H9 (cell line): ENCODE measurements around the gene RPS8. TPM values are rescaled to one million over a fixed set of nuclear protein-coding genes. Genes with fewer than 3 reads are reported as not detected.

Experiments
- DNase-seq: peaks from one replicate; pipeline ENCODE4 v3.0.0-alpha.2; 2017
- H2AFZ ChIP-seq: one replicate; pipeline ENCODE4 v1.6.1; 2013; ENCODE audit warnings: mild to moderate bottlenecking, low read length, control low read depth, moderate library complexity
- H2AK5ac ChIP-seq: 2 replicates; pipeline ENCODE4 v1.6.1; 2013; ENCODE audit warnings: low read length, control low read depth, mixed read lengths; ENCODE audit not compliant: insufficient read length
- H2BK120ac ChIP-seq: one replicate; pipeline ENCODE4 v1.6.1; 2013; ENCODE audit warnings: low read depth, mild to moderate bottlenecking, low read length, control low read depth, inconsistent platforms; ENCODE audit not compliant: poor library complexity, severe bottlenecking
- H2BK12ac ChIP-seq: 2 replicates; pipeline ENCODE4 v1.6.1; 2013; ENCODE audit warnings: low read length, control low read depth, mixed read lengths, low read depth; ENCODE audit not compliant: insufficient read length
- H2BK15ac ChIP-seq: 2 replicates; pipeline ENCODE4 v1.6.1; 2013; ENCODE audit warnings: low read depth, low read length, control low read depth
- H2BK20ac ChIP-seq: one replicate; pipeline ENCODE4 v1.6.1; 2013; ENCODE audit warnings: low read depth, mild to moderate bottlenecking, low read length, control low read depth, inconsistent platforms; ENCODE audit not compliant: poor library complexity, severe bottlenecking
- H2BK5ac ChIP-seq: 2 replicates; pipeline ENCODE4 v1.6.1; 2013; ENCODE audit warnings: low read length, control low read depth, mixed read lengths; ENCODE audit not compliant: insufficient read length
- H3K14ac ChIP-seq: 2 replicates; pipeline ENCODE4 v1.6.1; 2013; ENCODE audit warnings: low read length, control low read depth; ENCODE audit not compliant: insufficient read depth
- H3K18ac ChIP-seq: 2 replicates; pipeline ENCODE4 v1.6.1; 2013; ENCODE audit warnings: low read depth, mild to moderate bottlenecking, mixed read lengths, low read length, control low read depth; ENCODE audit not compliant: insufficient read length
- H3K23ac ChIP-seq: 2 replicates; pipeline ENCODE4 v1.6.1; 2013; ENCODE audit warnings: low read length, control low read depth, mixed read lengths, low read depth; ENCODE audit not compliant: insufficient read length
- H3K23me2 ChIP-seq: 2 replicates; pipeline ENCODE4 v1.6.1; 2013; ENCODE audit warnings: low read depth, mild to moderate bottlenecking, mixed read lengths, low read length, control low read depth; ENCODE audit not compliant: insufficient read length, poor library complexity, severe bottlenecking
- H3K27ac ChIP-seq: 2 replicates; pipeline ENCODE4 v1.5.1; 2013; ENCODE audit warnings: low read length, control low read depth, mixed read lengths, low read depth; ENCODE audit not compliant: insufficient read length
- H3K27me3 ChIP-seq: 2 replicates; pipeline ENCODE4 v1.6.1; 2013; ENCODE audit warnings: low read length, control low read depth, inconsistent platforms; ENCODE audit not compliant: insufficient read depth
- H3K4ac ChIP-seq: 2 replicates; pipeline ENCODE4 v1.6.1; 2013; ENCODE audit warnings: low read depth, mild to moderate bottlenecking, control low read depth, inconsistent platforms, low read length, moderate library complexity
- H3K4me1 ChIP-seq: 2 replicates; pipeline ENCODE4 v1.6.1; 2013; ENCODE audit warnings: low read length, control low read depth, inconsistent platforms; ENCODE audit not compliant: insufficient read depth
- H3K4me2 ChIP-seq: 2 replicates; pipeline ENCODE4 v1.6.1; 2013; ENCODE audit warnings: low read length, control low read depth, mixed read lengths; ENCODE audit not compliant: insufficient read length, insufficient read depth
- H3K56ac ChIP-seq: 2 replicates; pipeline ENCODE4 v1.6.1; 2013; ENCODE audit warnings: low read depth, mild to moderate bottlenecking, mixed read lengths, low read length, control low read depth; ENCODE audit not compliant: insufficient read length
- H3K79me1 ChIP-seq: 2 replicates; pipeline ENCODE4 v1.6.1; 2013; ENCODE audit warnings: low read depth, mild to moderate bottlenecking, moderate library complexity, low read length, control low read depth, inconsistent platforms; ENCODE audit not compliant: insufficient read depth, poor library complexity, severe bottlenecking
- H3K79me2 ChIP-seq: 2 replicates; pipeline ENCODE4 v1.6.1; 2013; ENCODE audit warnings: low read length, control low read depth, inconsistent platforms; ENCODE audit not compliant: insufficient read depth
- H3K9ac ChIP-seq: 2 replicates; pipeline ENCODE4 v1.6.1; 2013; ENCODE audit warnings: low read length, control low read depth, mixed read lengths; ENCODE audit not compliant: insufficient read length; ENCODE audit errors: extremely low read depth
- H3K9me3 ChIP-seq: one replicate; pipeline ENCODE4 v1.6.1; 2013; ENCODE audit warnings: low read depth, low read length, inconsistent platforms; ENCODE audit not compliant: control insufficient read depth
- H3T11ph ChIP-seq: one replicate; pipeline ENCODE4 v1.6.1; 2013; ENCODE audit warnings: mild to moderate bottlenecking, low read length, control low read depth, inconsistent platforms
- H4K20me1 ChIP-seq: one replicate; pipeline ENCODE4 v1.6.1; 2013; ENCODE audit not compliant: control insufficient read depth, insufficient read length, insufficient read depth
- H4K5ac ChIP-seq: 2 replicates; pipeline ENCODE4 v1.6.1; 2013; ENCODE audit warnings: low read depth, mild to moderate bottlenecking, mixed read lengths, low read length, control low read depth; ENCODE audit not compliant: insufficient read length
- H4K8ac ChIP-seq: replicated peaks from 2 replicates; pipeline ENCODE4 v1.6.1; 2013; ENCODE audit warnings: low read length, control low read depth, mixed read lengths, low read depth; ENCODE audit not compliant: insufficient read length
- H4K91ac ChIP-seq: 2 replicates; pipeline ENCODE4 v1.6.1; 2013; ENCODE audit warnings: low read depth, mild to moderate bottlenecking, moderate library complexity, mixed read lengths, low read length, control low read depth; ENCODE audit not compliant: insufficient read length
- H3K27ac Mint-ChIP-seq, 3 experiments: 2 replicates in 2 of 3; 3 replicates in 1 of 3; pipeline ENCODE4 v1.8.0; 2020 to 2021; ENCODE audit warnings: mixed read lengths in 3 of 3, mild to moderate bottlenecking in 1 of 3, moderate library complexity in 1 of 3
- H3K27me3 Mint-ChIP-seq: 2 replicates; pipeline ENCODE4 v1.8.0; 2021; ENCODE audit warnings: low read depth, mild to moderate bottlenecking, moderate library complexity, mixed read lengths
- H3K36me3 Mint-ChIP-seq, 3 experiments: 2 replicates in 2 of 3; 3 replicates in 1 of 3; pipeline ENCODE4 v1.8.0; 2020 to 2021; ENCODE audit warnings: low read depth in 3 of 3, mixed read lengths in 3 of 3; ENCODE audit not compliant: insufficient read depth in 1 of 3
- H3K4me1 Mint-ChIP-seq, 2 experiments: 2 replicates each; pipeline ENCODE4 v1.8.0; 2020; ENCODE audit warnings: mixed read lengths in 2 of 2
- H3K4me3 Mint-ChIP-seq, 2 experiments: 2 replicates in 1 of 2; 3 replicates in 1 of 2; pipeline ENCODE4 v1.8.0; 2020 to 2021; ENCODE audit warnings: mild to moderate bottlenecking in 2 of 2, mixed read lengths in 2 of 2, moderate library complexity in 1 of 2
- H3K9me3 Mint-ChIP-seq, 2 experiments: 2 replicates in 1 of 2; 3 replicates in 1 of 2; pipeline ENCODE4 v1.8.0; 2020; ENCODE audit warnings: mild to moderate bottlenecking in 2 of 2, mixed read lengths in 2 of 2, moderate library complexity in 1 of 2
- WGBS: extraction: QIAGEN DNeasy Blood & Tissue Kit; methylation state at CpG from one replicate; pipeline ENCODE4 v1.1.7; 2013; ENCODE audit warnings: missing lambda C conversion rate, low lambda C conversion rate, mixed read lengths; ENCODE audit not compliant: insufficient read length; ENCODE audit errors: extremely low coverage; 5-methylcytosine and 5-hydroxymethylcytosine counted together
- total RNA-seq: library from RNA; stranded (reverse); gene quantifications from 2 replicates; pipeline ENCODE4 v1.2.1, GENCODE V29; 2021
- TF ChIP-seq, protein P1 (sequence below): fragments of 200-600 bp; sonication (generic); conservative IDR thresholded peaks from 3 replicates; pipeline ENCODE4 v1.8.0; 2021; ENCODE audit warnings: antibody characterized with exemption, mild to moderate bottlenecking

RPS8 gene
- total RNA-seq, 1 experiment from 2014 or later = 2,591 TPM

DNA sequence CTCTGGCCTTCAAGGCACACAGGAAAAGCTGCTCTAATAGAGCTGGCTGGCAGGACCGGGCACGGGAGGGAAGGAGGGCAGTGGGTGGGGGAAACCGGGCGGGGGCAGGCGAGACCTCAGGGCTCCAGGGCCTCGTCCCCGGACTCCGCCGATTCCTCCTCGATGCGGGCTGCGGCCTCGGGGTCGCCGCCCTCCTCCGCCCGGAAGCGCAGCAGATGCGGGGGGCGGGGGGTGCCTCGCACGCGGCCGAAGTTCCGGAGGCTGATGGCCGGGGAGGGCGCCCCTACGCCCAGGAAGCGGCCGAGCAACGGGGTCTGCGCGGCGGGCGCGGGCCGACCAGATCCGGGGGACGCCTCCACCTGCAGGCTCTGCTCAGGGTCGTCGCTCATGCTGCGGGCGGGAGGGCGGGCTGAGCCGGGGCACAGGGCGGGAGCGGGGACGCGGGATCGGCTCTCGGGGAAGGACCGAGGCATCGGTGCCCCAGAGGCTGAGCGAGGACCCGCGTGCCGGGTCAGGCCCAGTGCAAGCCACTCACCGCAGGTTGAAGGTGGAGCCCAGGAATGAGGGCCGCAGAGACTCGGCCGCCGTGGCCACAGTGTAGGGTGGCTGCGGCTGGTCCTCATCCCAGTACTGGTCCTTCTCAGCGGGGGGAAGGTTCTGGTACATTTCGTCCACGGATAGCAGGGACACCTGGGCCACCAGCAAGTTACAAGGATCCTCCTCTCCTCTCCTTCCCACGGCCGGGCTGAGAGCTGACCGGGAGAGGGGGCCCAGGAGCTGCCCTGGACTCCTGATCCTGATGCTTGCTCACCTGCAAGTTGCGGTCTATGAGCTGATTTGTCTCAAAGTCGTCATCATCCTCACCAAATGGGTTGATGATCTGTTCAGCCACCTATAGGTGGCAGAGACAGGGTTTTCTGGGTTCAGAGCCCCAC, 9.0 kb downstream of the RPS8 start:
- Histone ChIP-seq H2BK12ac (peak overlapping the region; percentile 25), H2BK120ac (no peak overlapping the region), H2BK15ac (no peak overlapping the region), H2AK5ac (no peak overlapping the region), H2BK5ac (no peak overlapping the region), H3K14ac (peak overlapping the region; percentile 85; the same call in 1 of the 2 replicates), H3K79me1 (no peaks in the 10 kb centered on the region), H3K23ac (no peak overlapping the region), H3K23me2 (peaks cover 9% of the 10 kb centered on the region), H3K9me3 (no peaks in the 10 kb centered on the region), H4K5ac (no peak overlapping the region), H3K56ac (no peak overlapping the region), H3K27me3 (no peaks in the 10 kb centered on the region), H3K18ac (peak overlapping the region; percentile 71), H3K4me1 (no peaks in the 10 kb centered on the region), H3K79me2 (no peaks in the 10 kb centered on the region), H3K9ac (peak overlapping the region; percentile 48), H2AFZ (peak overlapping the region; percentile 18), H3K4me2 (peak overlapping the region; percentile 64), H3K27ac (no peak overlapping the region), H3K4ac (no peak overlapping the region; the same call in 1 of the 2 replicates), H4K20me1 (no peaks in the 10 kb centered on the region), H4K91ac (no peak overlapping the region), H4K8ac (no peak overlapping the region), H3T11ph (no peak overlapping the region), H2BK20ac (no peak overlapping the region)
- Mint-ChIP-seq H3K36me3 (peaks cover 0 to 31% (median 15%) of the 10 kb centered on the region in 3 experiments), H3K9me3 (no peaks in the 10 kb centered on the region; a peak in 1 of 5 replicates), H3K27me3 (peaks cover 12% of the 10 kb centered on the region), H3K4me3 (peak overlapping the region; percentile 62 to 65; a peak in 4 of 5 replicates), H3K4me1 (peaks cover 22 to 28% of the 10 kb centered on the region in 2 experiments), H3K27ac (peak overlapping the region in 1 of 3 experiments; percentile 70; a peak in 2 of 7 replicates)
- no CpG with 5 or more reads among the region's 71 CpGs for WGBS
- DNase-seq = peak; percentile 61
- TF ChIP-seq, protein P1, sequence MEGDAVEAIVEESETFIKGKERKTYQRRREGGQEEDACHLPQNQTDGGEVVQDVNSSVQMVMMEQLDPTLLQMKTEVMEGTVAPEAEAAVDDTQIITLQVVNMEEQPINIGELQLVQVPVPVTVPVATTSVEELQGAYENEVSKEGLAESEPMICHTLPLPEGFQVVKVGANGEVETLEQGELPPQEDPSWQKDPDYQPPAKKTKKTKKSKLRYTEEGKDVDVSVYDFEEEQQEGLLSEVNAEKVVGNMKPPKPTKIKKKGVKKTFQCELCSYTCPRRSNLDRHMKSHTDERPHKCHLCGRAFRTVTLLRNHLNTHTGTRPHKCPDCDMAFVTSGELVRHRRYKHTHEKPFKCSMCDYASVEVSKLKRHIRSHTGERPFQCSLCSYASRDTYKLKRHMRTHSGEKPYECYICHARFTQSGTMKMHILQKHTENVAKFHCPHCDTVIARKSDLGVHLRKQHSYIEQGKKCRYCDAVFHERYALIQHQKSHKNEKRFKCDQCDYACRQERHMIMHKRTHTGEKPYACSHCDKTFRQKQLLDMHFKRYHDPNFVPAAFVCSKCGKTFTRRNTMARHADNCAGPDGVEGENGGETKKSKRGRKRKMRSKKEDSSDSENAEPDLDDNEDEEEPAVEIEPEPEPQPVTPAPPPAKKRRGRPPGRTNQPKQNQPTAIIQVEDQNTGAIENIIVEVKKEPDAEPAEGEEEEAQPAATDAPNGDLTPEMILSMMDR = peak; percentile 26; the same call in 1 of the 3 replicates
